Measurements from ENCODE around the gene CRY1. TPM values are rescaled to one million over a fixed set of nuclear protein-coding genes. Genes with fewer than 3 reads are reported as not detected.

The CRY1 gene
- total RNA-seq, 1 donor from 2014 or later = 10.1 TPM

DNA sequence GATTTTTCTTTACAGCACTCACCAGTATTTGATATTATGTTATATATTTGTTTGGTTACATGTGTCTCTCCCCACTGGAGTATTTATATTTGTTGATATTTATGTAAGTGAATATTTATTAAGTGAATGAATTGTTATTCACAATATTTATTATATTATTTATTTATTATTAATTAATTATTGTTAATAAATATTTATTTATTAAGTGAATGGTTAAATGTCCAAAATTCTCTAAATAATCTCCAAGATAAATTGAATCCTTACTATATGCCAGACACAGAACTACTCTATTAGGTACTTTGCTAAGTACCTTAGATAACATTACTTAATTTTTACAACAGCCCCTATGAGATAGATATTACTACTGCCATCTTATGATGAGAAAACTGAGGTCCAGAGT lies 10.2 kb upstream of the CRY1 start:
- no peak overlapping the region for H3K4me3 Mint-ChIP-seq (ENCODE audit: unreplicated experiment)
- no peak overlapping the region for H3K27ac Mint-ChIP-seq (ENCODE audit: unreplicated experiment)
- no peaks in the 10 kb centered on the region for H3K9me3 Mint-ChIP-seq (ENCODE audit: unreplicated experiment)
- no peaks in the 10 kb centered on the region for H3K4me1 Mint-ChIP-seq (ENCODE audit: low read depth, unreplicated experiment)
- no peak for TF ChIP-seq CTCF (IDR thresholded peaks at IDR 0.05; ENCODE audit: partially characterized antibody, unreplicated experiment)
- no peak for DNase-seq
- peaks cover 2% of the 10 kb centered on the region for H3K27me3 Mint-ChIP-seq (ENCODE audit: unreplicated experiment)
- no peaks in the 10 kb centered on the region for H3K36me3 Mint-ChIP-seq (ENCODE audit: unreplicated experiment)

- no peak for TF ChIP-seq CTCF (IDR thresholded peaks at IDR 0.05; ENCODE audit: partially characterized antibody, unreplicated experiment)
- Mint-ChIP-seq H3K27me3 (ENCODE audit: unreplicated experiment) (peaks cover 2% of the 10 kb centered on the region), H3K4me1 (ENCODE audit: low read depth, unreplicated experiment) (no peaks in the 10 kb centered on the region), H3K4me3 (ENCODE audit: unreplicated experiment) (no peak overlapping the region), H3K36me3 (ENCODE audit: unreplicated experiment) (no peaks in the 10 kb centered on the region), H3K27ac (ENCODE audit: unreplicated experiment) (no peak overlapping the region), H3K9me3 (ENCODE audit: unreplicated experiment) (no peaks in the 10 kb centered on the region)
- DNase-seq = no peak
Measured at GRCh38 chr12:107103097-107103496, 9.7 kb upstream of the CRY1 start.

DNA sequence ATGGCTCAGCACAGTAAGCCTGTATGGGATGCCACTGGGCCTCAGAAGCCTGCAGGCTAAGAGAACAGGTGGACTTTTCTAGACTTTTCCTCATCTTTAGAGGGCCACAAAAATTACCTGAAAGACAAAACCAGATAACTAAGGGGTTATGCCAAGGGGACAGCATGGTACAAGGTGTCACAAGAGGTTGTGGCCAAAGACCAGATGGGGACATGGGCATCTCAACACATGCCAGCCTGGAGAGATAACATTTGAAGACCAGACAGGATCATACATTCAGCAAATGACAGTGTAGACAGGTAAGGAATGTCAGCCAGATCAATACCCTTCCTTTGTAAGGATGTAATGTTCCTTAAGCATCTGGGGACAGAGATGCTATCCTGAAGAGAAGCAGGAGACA lies 8.9 kb upstream of the CRY1 start:
- Mint-ChIP-seq H3K27ac (ENCODE audit: unreplicated experiment) (no peak overlapping the region), H3K9me3 (ENCODE audit: unreplicated experiment) (no peaks in the 10 kb centered on the region), H3K27me3 (ENCODE audit: unreplicated experiment) (peaks cover 2% of the 10 kb centered on the region), H3K4me3 (ENCODE audit: unreplicated experiment) (no peak overlapping the region), H3K4me1 (ENCODE audit: low read depth, unreplicated experiment) (no peaks in the 10 kb centered on the region), H3K36me3 (ENCODE audit: unreplicated experiment) (peaks cover 5% of the 10 kb centered on the region)
- TF ChIP-seq CTCF (IDR thresholded peaks at IDR 0.05; ENCODE audit: partially characterized antibody, unreplicated experiment) = no peak
- DNase-seq = no peak

DNA sequence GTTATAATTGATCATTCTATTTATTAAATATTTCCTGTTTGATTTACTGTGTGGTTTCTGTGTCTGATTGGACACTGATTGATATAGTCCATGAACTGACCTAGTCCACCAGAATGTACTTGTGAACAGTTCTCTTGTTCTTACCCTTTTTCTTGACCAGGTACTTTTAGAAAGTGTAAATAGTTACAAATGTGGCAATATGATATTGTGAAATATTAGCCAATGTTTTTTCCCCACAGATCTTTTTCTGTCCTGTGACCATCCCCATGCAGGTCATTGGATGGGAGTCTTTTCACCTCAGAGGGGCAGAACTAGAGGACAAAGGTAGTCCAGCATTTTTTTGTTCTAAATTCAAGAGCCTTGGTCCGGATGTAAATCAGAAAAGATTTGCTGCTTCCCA lies 8.3 kb upstream of the CRY1 start:
- H3K27ac Mint-ChIP-seq (ENCODE audit: unreplicated experiment) = no peak overlapping the region
- H3K4me1 Mint-ChIP-seq (ENCODE audit: low read depth, unreplicated experiment) = no peaks in the 10 kb centered on the region
- DNase-seq = no peak
- TF ChIP-seq CTCF (IDR thresholded peaks at IDR 0.05; ENCODE audit: partially characterized antibody, unreplicated experiment) = no peak
- H3K9me3 Mint-ChIP-seq (ENCODE audit: unreplicated experiment) = no peaks in the 10 kb centered on the region
- H3K36me3 Mint-ChIP-seq (ENCODE audit: unreplicated experiment) = peaks cover 6% of the 10 kb centered on the region
- no peak overlapping the region for H3K4me3 Mint-ChIP-seq (ENCODE audit: unreplicated experiment)
- peaks cover 2% of the 10 kb centered on the region for H3K27me3 Mint-ChIP-seq (ENCODE audit: unreplicated experiment)

DNA sequence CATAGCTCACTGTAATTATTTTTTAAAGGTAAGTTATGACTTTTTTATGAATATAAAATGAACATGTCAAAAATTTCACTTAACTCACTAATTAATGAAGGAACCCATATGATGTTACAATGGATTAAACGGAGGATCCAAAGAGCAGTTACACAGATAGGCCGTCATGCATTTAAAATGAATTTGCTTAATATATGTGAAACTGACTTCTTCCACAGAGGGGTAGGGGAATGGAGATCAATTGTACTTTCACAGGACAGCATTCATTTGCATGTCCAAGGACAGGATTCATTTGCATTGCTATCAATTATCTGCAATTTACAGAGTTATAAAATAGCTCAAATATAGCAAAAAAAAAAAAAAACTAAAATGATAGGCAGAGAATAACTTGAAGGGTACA lies 6.6 kb upstream of the CRY1 start:
- peaks cover 3% of the 10 kb centered on the region for H3K9me3 Mint-ChIP-seq (ENCODE audit: unreplicated experiment)
- DNase-seq = no peak
- no peak overlapping the region for H3K27ac Mint-ChIP-seq (ENCODE audit: unreplicated experiment)
- H3K36me3 Mint-ChIP-seq (ENCODE audit: unreplicated experiment) = peaks cover 10% of the 10 kb centered on the region
- peaks cover 2% of the 10 kb centered on the region for H3K27me3 Mint-ChIP-seq (ENCODE audit: unreplicated experiment)
- TF ChIP-seq CTCF (IDR thresholded peaks at IDR 0.05; ENCODE audit: partially characterized antibody, unreplicated experiment) = no peak
- no peak overlapping the region for H3K4me3 Mint-ChIP-seq (ENCODE audit: unreplicated experiment)
- no peaks in the 10 kb centered on the region for H3K4me1 Mint-ChIP-seq (ENCODE audit: low read depth, unreplicated experiment)
